GM12873 (cell line): ENCODE measurements around the gene IMMP2L.

ENCODE experiments used
- CTCF ChIP-seq: IDR thresholded peaks from 2 replicates; pipeline ENCODE4 v1.5.1; 2012; ENCODE audit warnings: low read depth, mild to moderate bottlenecking, moderate library complexity, low read length, control low read depth; ENCODE audit not compliant: insufficient read depth; ENCODE audit errors: missing control alignments

IMMP2L gene

GRCh38 chr7:111362506-111363054, 199.7 kb downstream of the IMMP2L start:
- TF ChIP-seq CTCF: no peak

- TF ChIP-seq CTCF: no peak
Measured at GRCh38 chr7:111358915-111359314, 203.4 kb downstream of the IMMP2L start.

DNA sequence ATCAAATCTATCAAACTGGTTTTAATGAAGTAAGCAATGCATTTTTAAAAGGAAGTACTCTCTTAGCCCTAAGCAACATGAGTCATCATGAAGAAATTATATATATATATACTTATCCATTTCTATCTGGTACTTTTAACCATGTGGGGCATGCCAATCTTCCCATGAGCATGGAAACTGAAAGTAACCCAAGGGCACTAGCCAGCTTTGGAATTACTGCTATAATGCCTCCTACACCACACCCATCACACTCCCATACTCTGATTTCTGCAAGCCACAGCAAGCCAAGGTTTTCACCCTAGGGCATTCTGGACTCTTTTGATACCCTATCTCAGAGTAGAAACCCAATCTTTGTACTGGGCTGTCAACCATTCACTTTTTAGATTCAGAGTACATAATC, 204.6 kb downstream of the IMMP2L start:
- TF ChIP-seq CTCF: no peak

DNA sequence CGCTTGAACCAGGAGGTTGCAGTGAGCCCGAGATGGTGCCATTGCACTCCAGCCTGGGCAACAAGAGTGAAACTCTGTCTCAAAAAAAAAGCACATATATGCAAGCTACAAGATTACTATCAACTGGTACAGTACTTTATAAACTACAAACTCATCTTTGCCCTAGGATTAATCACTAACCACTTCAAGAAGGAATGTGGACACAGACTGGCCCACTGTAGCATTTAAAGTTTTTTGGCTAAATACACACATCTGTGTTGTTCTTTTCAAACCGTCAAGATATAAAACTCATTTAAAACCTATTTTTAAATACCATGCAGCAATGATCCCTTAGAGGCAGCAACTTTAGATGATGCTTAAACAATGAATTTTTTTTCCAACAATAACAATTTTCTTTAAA, 205.4 kb downstream of the IMMP2L start:
- TF ChIP-seq CTCF: no peak

GRCh38 chr7:111352319-111352718, 210.0 kb downstream of the IMMP2L start:
- no peak for TF ChIP-seq CTCF

- TF ChIP-seq CTCF: no peak
Measured at GRCh38 chr7:111346219-111346618, 216.1 kb downstream of the IMMP2L start.

DNA sequence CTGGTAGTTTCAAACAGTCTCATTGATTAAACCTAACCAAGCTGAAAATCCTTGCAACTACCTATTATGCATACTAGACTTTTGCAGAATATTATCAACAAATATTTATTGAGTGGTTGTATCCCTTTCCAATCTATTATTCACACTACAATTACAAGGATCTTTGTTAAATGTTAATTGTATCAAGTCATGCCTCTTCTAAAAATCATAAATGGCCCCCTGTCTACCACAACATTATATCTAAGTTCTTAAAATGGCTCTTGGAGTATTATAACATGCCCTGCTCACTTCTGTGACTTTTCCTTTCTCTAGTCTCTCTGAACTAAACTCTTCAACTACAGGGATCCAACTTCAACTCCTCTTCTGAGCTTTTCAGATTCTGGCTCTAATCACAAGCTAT, 219.3 kb downstream of the IMMP2L start:
- no peak for TF ChIP-seq CTCF
